ENCODE measurements around the gene LGALS7B. TPM values are rescaled to one million over a fixed set of nuclear protein-coding genes. Genes with fewer than 3 reads are reported as not detected.
"Not testable (repeated sequence)": the region's sequence is repeated elsewhere in the genome, so short reads cannot be mapped to it uniquely, and the experiment has no call there.

The LGALS7B gene
- total RNA-seq, 1 donor from 2014 or later = not detected

GRCh38 chr19:38806371-38806770 is 17.4 kb downstream of the LGALS7B start:
- no peak for DNase-seq (ENCODE audit: extremely low spot score, unreplicated experiment)
- no peak for TF ChIP-seq CTCF (conservative IDR thresholded peaks at IDR 0.05)

GRCh38 chr19:38807374-38808098 is 18.5 kb downstream of the LGALS7B start:
- H3K9me3 Mint-ChIP-seq; DNase-seq (ENCODE audit: extremely low spot score, unreplicated experiment); H3K27me3 Mint-ChIP-seq; H3K36me3 Mint-ChIP-seq; H3K4me3 Mint-ChIP-seq; H3K4me1 Mint-ChIP-seq (ENCODE audit: unreplicated experiment): not testable (repeated sequence)
- peak overlapping the region; percentile 82 for H3K27ac Mint-ChIP-seq

More at GRCh38 chr19:38806371-38806770, 17.4 kb downstream of the LGALS7B start:
- Mint-ChIP-seq H3K4me1 (ENCODE audit: unreplicated experiment) (peaks cover 9% of the 10 kb centered on the region), H3K9me3 (no peaks in the 10 kb centered on the region), H3K4me3 (no peak overlapping the region), H3K27ac (no peak overlapping the region), H3K36me3 (no peaks in the 10 kb centered on the region), H3K27me3 (no peaks in the 10 kb centered on the region)

- Mint-ChIP-seq H3K27ac (no peak overlapping the region), H3K36me3 (no peaks in the 10 kb centered on the region), H3K9me3 (no peaks in the 10 kb centered on the region), H3K4me3 (no peak overlapping the region), H3K4me1 (ENCODE audit: unreplicated experiment) (peaks cover 9% of the 10 kb centered on the region), H3K27me3 (no peaks in the 10 kb centered on the region)
- no peak for DNase-seq (ENCODE audit: extremely low spot score, unreplicated experiment)
- no peak for TF ChIP-seq CTCF (conservative IDR thresholded peaks at IDR 0.05)
Observed at GRCh38 chr19:38808741-38809140, 19.7 kb downstream of the LGALS7B start.

GRCh38 chr19:38809592-38810252 is 20.7 kb downstream of the LGALS7B start:
- no peaks in the 10 kb centered on the region for H3K9me3 Mint-ChIP-seq
- no peaks in the 10 kb centered on the region for H3K36me3 Mint-ChIP-seq
- H3K4me3 Mint-ChIP-seq = no peak overlapping the region
- no peak for DNase-seq (ENCODE audit: extremely low spot score, unreplicated experiment)
- H3K27me3 Mint-ChIP-seq = no peaks in the 10 kb centered on the region
- no peak for TF ChIP-seq CTCF (conservative IDR thresholded peaks at IDR 0.05)
- H3K27ac Mint-ChIP-seq = no peak overlapping the region
- peaks cover 9% of the 10 kb centered on the region for H3K4me1 Mint-ChIP-seq (ENCODE audit: unreplicated experiment)

GRCh38 chr19:38812009-38812840 is 23.2 kb downstream of the LGALS7B start:
- H3K4me1 Mint-ChIP-seq (ENCODE audit: unreplicated experiment) = peaks cover 6% of the 10 kb centered on the region
- no peak overlapping the region for H3K4me3 Mint-ChIP-seq
- H3K9me3 Mint-ChIP-seq = no peaks in the 10 kb centered on the region
- H3K36me3 Mint-ChIP-seq = peaks cover 5% of the 10 kb centered on the region
- TF ChIP-seq CTCF (conservative IDR thresholded peaks at IDR 0.05) = no peak
- no peaks in the 10 kb centered on the region for H3K27me3 Mint-ChIP-seq
- DNase-seq (ENCODE audit: extremely low spot score, unreplicated experiment) = no peak
- H3K27ac Mint-ChIP-seq = peak overlapping the region; percentile 39
